Measurements from ENCODE around the gene COL16A1. TPM values are rescaled to one million over a fixed set of nuclear protein-coding genes. Genes with fewer than 3 reads are reported as not detected.
A peak's percentile ranks its signal among the peaks of the same experiment; 100 is the strongest.

Gene COL16A1
- total RNA-seq, 6 experiments from 2014 or later = 74.1 to 100 (median 87.6) TPM

- Mint-ChIP-seq H3K9me3 (no peaks in the 10 kb centered on the region), H3K27me3 (ENCODE audit: insufficient read depth) (no peaks in the 10 kb centered on the region), H3K27ac (no peak overlapping the region), H3K4me3 (no peak overlapping the region), H3K36me3 (ENCODE audit: low read depth) (peaks cover 27% of the 10 kb centered on the region), H3K4me1 (ENCODE audit: low read depth) (peaks cover 40% of the 10 kb centered on the region)
- peak; percentile 26 for DNase-seq
- peak; percentile 80 for TF ChIP-seq CTCF (IDR thresholded peaks at IDR 0.05)
Observed at GRCh38 chr1:31633117-31633516, 70.7 kb downstream of the COL16A1 start.

DNA sequence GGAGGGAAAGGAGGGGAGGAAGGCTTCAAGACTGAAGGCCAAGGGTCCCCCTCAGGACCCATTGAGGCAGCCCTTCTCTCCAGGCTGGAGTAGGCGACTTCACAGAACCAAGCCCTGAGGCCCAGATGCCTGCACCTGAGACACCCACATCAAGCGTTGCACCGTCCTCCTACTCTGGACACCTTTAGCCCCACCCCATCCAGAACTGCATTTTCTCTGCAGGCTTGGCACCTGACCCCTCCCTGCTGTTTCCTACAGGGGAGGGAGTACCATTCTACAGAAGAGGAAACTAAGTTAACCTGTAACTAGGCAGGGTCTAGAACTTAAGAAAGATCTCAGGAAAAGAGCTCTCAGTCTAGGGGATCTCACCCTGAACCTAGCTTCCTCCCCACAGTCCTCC, 71.2 kb downstream of the COL16A1 start:
- no peak for DNase-seq
- TF ChIP-seq CTCF (IDR thresholded peaks at IDR 0.05) = no peak
- Mint-ChIP-seq H3K36me3 (ENCODE audit: low read depth) (peaks cover 31% of the 10 kb centered on the region), H3K9me3 (no peaks in the 10 kb centered on the region), H3K27ac (no peak overlapping the region), H3K4me3 (no peak overlapping the region), H3K4me1 (ENCODE audit: low read depth) (peaks cover 40% of the 10 kb centered on the region), H3K27me3 (ENCODE audit: insufficient read depth) (no peaks in the 10 kb centered on the region)

- Mint-ChIP-seq H3K27ac (no peak overlapping the region), H3K27me3 (ENCODE audit: insufficient read depth) (no peaks in the 10 kb centered on the region), H3K4me1 (ENCODE audit: low read depth) (peaks cover 49% of the 10 kb centered on the region), H3K36me3 (ENCODE audit: low read depth) (peaks cover 31% of the 10 kb centered on the region), H3K4me3 (no peak overlapping the region), H3K9me3 (no peaks in the 10 kb centered on the region)
- no peak for DNase-seq
- TF ChIP-seq CTCF (IDR thresholded peaks at IDR 0.05) = no peak
Observed at GRCh38 chr1:31628931-31629556, 74.8 kb downstream of the COL16A1 start.

- Mint-ChIP-seq H3K27ac (peak overlapping the region; percentile 86), H3K4me3 (no peak overlapping the region), H3K36me3 (ENCODE audit: low read depth) (peaks cover 31% of the 10 kb centered on the region), H3K9me3 (no peaks in the 10 kb centered on the region), H3K4me1 (ENCODE audit: low read depth) (peaks cover 49% of the 10 kb centered on the region), H3K27me3 (ENCODE audit: insufficient read depth) (no peaks in the 10 kb centered on the region)
- no peak for TF ChIP-seq CTCF (IDR thresholded peaks at IDR 0.05)
- DNase-seq = no peak
Observed at GRCh38 chr1:31627930-31628559, 75.8 kb downstream of the COL16A1 start.

DNA sequence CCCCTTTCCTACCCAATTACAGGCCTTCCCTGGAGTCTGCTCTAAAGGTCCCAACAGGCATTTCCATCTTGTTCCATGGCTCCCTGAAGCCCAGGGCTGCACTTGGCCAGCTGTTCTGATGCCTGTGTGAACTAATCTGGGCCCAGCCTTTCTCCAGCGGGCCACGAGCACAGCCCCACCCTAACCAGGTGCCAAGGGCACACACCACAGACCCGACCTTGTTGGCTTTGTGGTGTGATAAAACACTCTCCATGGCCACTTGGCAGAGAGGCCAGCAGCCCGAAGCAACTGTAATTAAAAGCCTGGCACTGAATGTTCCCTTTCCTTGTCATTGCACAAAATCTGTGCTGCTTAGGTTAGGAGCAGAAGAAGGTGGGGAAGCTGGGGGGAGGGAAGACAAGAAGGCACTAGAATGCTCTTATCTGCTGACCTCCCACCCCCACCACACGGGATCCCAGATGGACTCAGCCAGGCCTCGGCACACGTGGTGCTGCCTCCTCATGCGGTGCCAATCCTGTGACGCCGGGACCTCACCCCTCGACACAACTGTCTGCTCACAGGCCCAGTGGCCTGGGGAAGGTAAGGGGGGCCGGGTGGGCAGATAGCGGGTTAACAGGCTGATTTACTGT, 76.4 kb downstream of the COL16A1 start:
- Mint-ChIP-seq H3K9me3 (no peaks in the 10 kb centered on the region), H3K4me1 (ENCODE audit: low read depth) (peaks cover 49% of the 10 kb centered on the region)

More for the DNA sequence above, 76.4 kb downstream of the COL16A1 start:
- peak overlapping the region; percentile 40; the same call in 1 of the 2 replicates for H3K4me3 Mint-ChIP-seq
- TF ChIP-seq CTCF (IDR thresholded peaks at IDR 0.05) = no peak
- peak overlapping the region; percentile 86 for H3K27ac Mint-ChIP-seq
- H3K27me3 Mint-ChIP-seq (ENCODE audit: insufficient read depth) = no peaks in the 10 kb centered on the region
- DNase-seq = no peak
- peaks cover 31% of the 10 kb centered on the region for H3K36me3 Mint-ChIP-seq (ENCODE audit: low read depth)
